ENCODE measurements around the gene ACAT2.

DNA sequence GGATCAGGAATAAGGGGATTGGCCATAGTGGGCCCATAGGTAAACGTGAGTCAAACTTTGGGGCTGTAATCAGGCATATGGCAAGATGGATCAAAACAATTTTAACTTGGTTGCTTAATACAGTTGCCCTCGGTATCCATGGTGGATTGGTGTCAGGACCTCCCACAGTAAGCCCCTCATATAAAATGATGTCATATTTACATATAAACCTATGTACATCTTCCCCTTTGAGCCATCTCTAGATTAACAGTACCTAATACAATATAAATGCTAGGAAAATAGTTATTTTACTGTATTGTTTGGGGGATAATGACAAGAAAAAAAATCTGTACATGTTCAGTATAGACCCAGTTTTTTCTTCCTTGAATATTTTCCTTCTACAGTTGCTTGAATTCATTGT lies 7.4 kb upstream of the ACAT2 start:
- TF ChIP-seq CTCF (IDR thresholded peaks at IDR 0.05) (no peak), EZH2 (IDR thresholded peaks at IDR 0.05) (no peak), EZH2phosphoT487 (IDR thresholded peaks at IDR 0.05) (no peak)
